PFSK-1 (cell line): ENCODE results near the gene EEFSEC.

Experiments
- FOXP2 ChIP-seq: optimal IDR thresholded peaks from 2 replicates; pipeline ENCODE3; 2011; ENCODE audit warnings: borderline replicate concordance, control low read depth, inconsistent platforms; ENCODE audit not compliant: insufficient read depth; ENCODE audit errors: extremely low read length, extremely low read depth
- POLR2AphosphoS5 ChIP-seq: IDR thresholded peaks from 2 replicates; pipeline ENCODE4 v1.6.1; 2012; ENCODE audit warnings: low read depth, mild to moderate bottlenecking, control low read depth, low read length, moderate library complexity
- SIN3A ChIP-seq: IDR thresholded peaks from 2 replicates; pipeline ENCODE4 v1.6.1; 2012; ENCODE audit warnings: mild to moderate bottlenecking, low read length, moderate library complexity, borderline replicate concordance; ENCODE audit not compliant: insufficient read depth
- TAF1 ChIP-seq: IDR thresholded peaks from 2 replicates; pipeline ENCODE4 v1.6.1; 2012; ENCODE audit warnings: low read length, control low read depth, borderline replicate concordance; ENCODE audit not compliant: insufficient read depth
- TF ChIP-seq, protein P1 (sequence below), 2 experiments: IDR thresholded peaks; 2 replicates each; pipeline versions ENCODE4 v1.6.1 to v1.8.0; 2011 to 2012; ENCODE audit warnings: low read depth in 2 of 2, low read length in 2 of 2, control low read depth in 1 of 2, inconsistent platforms in 1 of 2, mild to moderate bottlenecking in 1 of 2, moderate library complexity in 1 of 2; ENCODE audit not compliant: insufficient read depth in 1 of 2

EEFSEC gene

DNA sequence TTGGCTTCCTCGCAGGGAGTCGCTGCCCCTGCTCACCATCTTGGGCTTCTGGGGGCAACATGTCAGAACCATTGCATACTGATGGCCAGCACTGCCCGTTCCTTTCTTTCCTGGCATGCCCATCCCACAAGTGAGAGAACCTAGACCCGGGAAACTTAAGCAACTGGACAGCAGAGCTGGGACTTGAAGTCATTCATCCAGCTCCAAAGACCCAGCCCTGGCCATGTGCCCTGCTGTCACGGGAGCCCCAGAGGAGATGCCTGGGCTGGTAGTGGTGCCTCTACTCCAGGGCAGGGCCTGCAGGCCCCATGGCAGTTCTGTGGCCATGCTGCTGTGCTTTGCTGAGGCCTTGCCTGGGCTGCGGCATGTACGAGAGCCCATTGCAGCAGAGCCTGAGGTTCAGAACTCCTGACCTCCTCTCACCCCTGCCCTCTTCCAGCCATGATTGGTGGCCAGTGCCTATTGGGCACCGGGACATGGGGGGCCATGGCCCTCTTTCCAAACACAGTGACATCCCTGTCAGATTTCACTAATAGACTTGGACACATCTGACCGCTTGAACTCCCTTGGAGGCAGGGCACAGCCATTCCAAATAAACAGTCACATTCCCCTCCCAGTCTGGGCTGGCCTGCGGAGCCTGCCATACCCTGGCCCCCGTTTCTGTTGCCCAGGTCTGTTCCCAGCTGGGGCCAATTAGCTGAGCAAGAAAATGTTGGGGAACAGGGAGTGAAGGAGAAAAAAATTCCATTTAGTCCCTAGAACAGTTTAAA, 115.9 kb downstream of the EEFSEC start:
- TF ChIP-seq FOXP2 (no peak), TAF1 (no peak), SIN3A (no peak), POLR2AphosphoS5 (no peak)
- TF ChIP-seq, protein P1, sequence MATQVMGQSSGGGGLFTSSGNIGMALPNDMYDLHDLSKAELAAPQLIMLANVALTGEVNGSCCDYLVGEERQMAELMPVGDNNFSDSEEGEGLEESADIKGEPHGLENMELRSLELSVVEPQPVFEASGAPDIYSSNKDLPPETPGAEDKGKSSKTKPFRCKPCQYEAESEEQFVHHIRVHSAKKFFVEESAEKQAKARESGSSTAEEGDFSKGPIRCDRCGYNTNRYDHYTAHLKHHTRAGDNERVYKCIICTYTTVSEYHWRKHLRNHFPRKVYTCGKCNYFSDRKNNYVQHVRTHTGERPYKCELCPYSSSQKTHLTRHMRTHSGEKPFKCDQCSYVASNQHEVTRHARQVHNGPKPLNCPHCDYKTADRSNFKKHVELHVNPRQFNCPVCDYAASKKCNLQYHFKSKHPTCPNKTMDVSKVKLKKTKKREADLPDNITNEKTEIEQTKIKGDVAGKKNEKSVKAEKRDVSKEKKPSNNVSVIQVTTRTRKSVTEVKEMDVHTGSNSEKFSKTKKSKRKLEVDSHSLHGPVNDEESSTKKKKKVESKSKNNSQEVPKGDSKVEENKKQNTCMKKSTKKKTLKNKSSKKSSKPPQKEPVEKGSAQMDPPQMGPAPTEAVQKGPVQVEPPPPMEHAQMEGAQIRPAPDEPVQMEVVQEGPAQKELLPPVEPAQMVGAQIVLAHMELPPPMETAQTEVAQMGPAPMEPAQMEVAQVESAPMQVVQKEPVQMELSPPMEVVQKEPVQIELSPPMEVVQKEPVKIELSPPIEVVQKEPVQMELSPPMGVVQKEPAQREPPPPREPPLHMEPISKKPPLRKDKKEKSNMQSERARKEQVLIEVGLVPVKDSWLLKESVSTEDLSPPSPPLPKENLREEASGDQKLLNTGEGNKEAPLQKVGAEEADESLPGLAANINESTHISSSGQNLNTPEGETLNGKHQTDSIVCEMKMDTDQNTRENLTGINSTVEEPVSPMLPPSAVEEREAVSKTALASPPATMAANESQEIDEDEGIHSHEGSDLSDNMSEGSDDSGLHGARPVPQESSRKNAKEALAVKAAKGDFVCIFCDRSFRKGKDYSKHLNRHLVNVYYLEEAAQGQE (IDR thresholded peaks at IDR 0.05; ENCODE audit: insufficient read depth in 1 of 2, low read depth in 2 of 2, low read length in 2 of 2): no peak

DNA sequence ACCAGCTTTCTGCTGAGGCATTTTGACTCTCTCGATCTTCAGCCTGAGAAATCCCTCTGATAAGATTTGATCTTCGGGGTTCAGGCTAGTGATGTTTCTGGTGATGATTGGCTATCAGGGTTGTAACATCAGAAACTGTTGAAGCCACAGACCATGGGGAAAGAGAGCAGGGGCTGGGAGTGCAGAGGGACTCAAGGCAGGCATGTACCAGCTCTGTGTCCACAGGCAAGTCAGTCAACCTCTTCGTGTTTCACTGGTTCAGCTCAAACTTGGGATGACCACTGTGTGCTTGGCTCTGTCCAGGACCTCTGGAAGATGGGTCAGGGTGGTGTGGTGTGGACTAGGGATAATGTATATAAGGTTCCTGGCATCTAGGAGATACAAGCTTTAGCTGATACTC, 116.5 kb downstream of the EEFSEC start:
- TF ChIP-seq, protein P1 (IDR thresholded peaks at IDR 0.05; ENCODE audit: insufficient read depth in 1 of 2, low read depth in 2 of 2, low read length in 2 of 2): no peak
- TF ChIP-seq FOXP2 (no peak), POLR2AphosphoS5 (no peak), SIN3A (no peak), TAF1 (no peak)

DNA sequence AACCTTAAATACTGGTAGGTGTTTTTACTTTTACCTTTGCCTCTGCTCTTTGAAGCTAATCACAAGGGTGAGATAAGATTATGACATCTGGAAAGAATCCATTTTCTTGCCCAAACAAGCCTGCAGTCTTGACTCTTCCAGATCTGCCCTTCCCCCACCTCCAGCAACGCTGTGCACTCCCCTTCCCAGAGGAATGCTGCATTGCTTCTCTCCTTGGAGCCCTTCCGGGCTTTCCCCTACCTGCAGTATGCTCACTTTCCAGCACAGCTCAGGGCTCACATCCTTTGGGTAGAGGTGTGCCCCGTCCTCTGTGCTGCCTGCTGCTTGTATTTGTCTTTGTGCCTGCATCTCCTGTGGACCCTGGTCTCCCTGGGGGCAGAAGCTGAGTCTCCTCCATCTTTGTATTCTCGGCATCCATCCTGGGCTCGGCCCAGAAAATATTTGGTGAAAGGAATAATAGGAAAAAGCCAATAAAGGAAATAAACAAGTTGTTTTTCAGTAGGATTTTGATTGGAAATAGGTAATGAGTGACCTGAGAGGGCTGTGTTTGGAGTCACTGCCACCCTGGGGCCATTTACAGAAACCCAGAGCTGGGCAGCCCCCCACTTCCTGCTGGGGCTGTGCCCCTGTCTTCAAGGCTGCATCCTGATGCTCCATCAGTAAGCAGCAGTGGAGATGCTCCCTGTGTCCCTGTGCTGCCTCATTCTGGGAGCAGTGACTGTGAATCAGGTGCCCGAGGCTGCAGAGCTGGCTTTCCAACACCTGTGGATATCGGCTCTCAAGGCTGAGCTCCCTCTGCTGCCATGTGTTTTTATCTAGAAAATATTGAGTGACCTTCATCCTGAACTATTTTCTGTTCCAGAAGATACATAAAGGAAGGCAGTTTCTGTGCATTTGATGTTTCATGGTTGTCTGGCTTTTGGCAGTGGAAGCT, 117.5 kb downstream of the EEFSEC start:
- no peak for TF ChIP-seq POLR2AphosphoS5

DNA sequence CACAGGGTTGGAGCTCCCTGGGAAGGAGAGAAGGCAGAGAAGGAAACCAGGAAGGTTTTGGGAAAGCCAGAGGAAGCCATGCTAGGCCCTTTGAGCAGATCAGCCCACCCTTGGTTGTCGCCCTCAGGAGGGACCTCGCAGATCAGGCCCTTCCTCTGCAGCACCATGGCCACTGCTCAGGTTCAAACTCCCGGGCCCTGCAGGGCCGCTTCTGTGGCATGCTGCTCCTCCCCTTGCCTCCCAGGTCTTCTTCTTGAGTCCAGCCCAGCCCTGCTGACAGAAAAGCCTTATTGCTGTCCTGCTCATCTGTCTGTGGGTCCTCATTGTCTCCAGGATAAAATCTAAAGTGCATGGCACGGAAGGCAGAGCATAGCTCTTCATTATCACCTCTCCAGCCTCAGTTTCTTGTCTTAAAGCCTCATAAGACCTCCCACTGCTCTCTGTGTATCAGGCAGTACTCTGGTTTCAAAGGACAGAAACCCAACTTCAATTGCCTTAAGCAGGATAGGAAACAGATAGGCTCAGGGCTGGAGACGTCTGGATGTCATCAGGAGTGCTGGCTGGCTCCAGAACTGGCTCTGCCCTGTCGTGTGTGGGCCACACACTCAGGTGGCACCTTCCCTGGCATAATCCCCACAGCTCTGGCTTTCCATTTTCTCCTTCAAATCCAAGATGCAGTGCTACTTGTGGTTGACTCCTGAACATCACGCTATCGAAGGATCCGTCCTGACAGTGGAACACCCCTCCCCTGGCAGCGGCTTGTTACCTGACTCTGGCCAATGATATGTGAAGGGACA, 118.5 kb downstream of the EEFSEC start:
- TF ChIP-seq SIN3A: no peak
- TF ChIP-seq, protein P1 (IDR thresholded peaks at IDR 0.05; ENCODE audit: insufficient read depth in 1 of 2, low read depth in 2 of 2, low read length in 2 of 2): no peak
- TF ChIP-seq FOXP2: no peak
- TF ChIP-seq TAF1: no peak
- no peak for TF ChIP-seq POLR2AphosphoS5

- no peak for TF ChIP-seq POLR2AphosphoS5
- TF ChIP-seq TAF1: no peak
- no peak for TF ChIP-seq SIN3A
- no peak for TF ChIP-seq FOXP2
- TF ChIP-seq, protein P1 (IDR thresholded peaks at IDR 0.05; ENCODE audit: insufficient read depth in 1 of 2, low read depth in 2 of 2, low read length in 2 of 2): no peak
These were observed 120.0 kb downstream of the EEFSEC start for GRCh38 chr3:128273109-128273840.
